ENCODE data around the gene TMED1.

TMED1 gene

GRCh38 chr19:10835089-10835753 lies 791 bp downstream of the TMED1 start:
- no peak for DNase-seq (ENCODE audit: low read depth in 2 of 2, low spot score in 1 of 2)

- DNase-seq (ENCODE audit: low read depth in 2 of 2, low spot score in 1 of 2): no peak
Observed at GRCh38 chr19:10832939-10833296, 3.1 kb downstream of the TMED1 start.

- no peak for DNase-seq (ENCODE audit: low read depth in 2 of 2, low spot score in 1 of 2)
Observed at GRCh38 chr19:10831987-10832938, 3.7 kb downstream of the TMED1 start.

GRCh38 chr19:10830931-10831779 lies 4.9 kb downstream of the TMED1 start:
- DNase-seq (ENCODE audit: low read depth in 2 of 2, low spot score in 1 of 2): no peak

- no peak for DNase-seq (ENCODE audit: low read depth in 2 of 2, low spot score in 1 of 2)
Observed at GRCh38 chr19:10830370-10830769, 5.6 kb downstream of the TMED1 start.

GRCh38 chr19:10829967-10830366 lies 6.0 kb downstream of the TMED1 start:
- no peak for DNase-seq (ENCODE audit: low read depth in 2 of 2, low spot score in 1 of 2)

- DNase-seq (ENCODE audit: low read depth in 2 of 2, low spot score in 1 of 2): no peak
Observed at GRCh38 chr19:10828981-10829821, 6.8 kb downstream of the TMED1 start.

GRCh38 chr19:10826846-10827245 lies 9.2 kb downstream of the TMED1 start:
- DNase-seq (ENCODE audit: low read depth in 2 of 2, low spot score in 1 of 2): no peak

GRCh38 chr19:10826231-10826630 lies 9.8 kb downstream of the TMED1 start:
- no peak for DNase-seq (ENCODE audit: low read depth in 2 of 2, low spot score in 1 of 2)

- DNase-seq (ENCODE audit: low read depth in 2 of 2, low spot score in 1 of 2): no peak
Observed at GRCh38 chr19:10823690-10824089, 12.3 kb downstream of the TMED1 start.

GRCh38 chr19:10820173-10820572 lies 15.8 kb downstream of the TMED1 start:
- no peak for DNase-seq (ENCODE audit: low read depth in 2 of 2, low spot score in 1 of 2)

GRCh38 chr19:10819124-10820060 lies 16.6 kb downstream of the TMED1 start:
- no peak for DNase-seq (ENCODE audit: low read depth in 2 of 2, low spot score in 1 of 2)

- DNase-seq (ENCODE audit: low read depth in 2 of 2, low spot score in 1 of 2): no peak
Observed at GRCh38 chr19:10818301-10819123, 17.5 kb downstream of the TMED1 start.

GRCh38 chr19:10817291-10818038 lies 18.5 kb downstream of the TMED1 start:
- no peak for DNase-seq (ENCODE audit: low read depth in 2 of 2, low spot score in 1 of 2)

- no peak for DNase-seq (ENCODE audit: low read depth in 2 of 2, low spot score in 1 of 2)
Observed at GRCh38 chr19:10816691-10817090, 19.3 kb downstream of the TMED1 start.

- no peak for DNase-seq (ENCODE audit: low read depth in 2 of 2, low spot score in 1 of 2)
Observed at GRCh38 chr19:10815969-10816644, 19.9 kb downstream of the TMED1 start.

GRCh38 chr19:10815007-10815536 lies 20.9 kb downstream of the TMED1 start:
- no peak for DNase-seq (ENCODE audit: low read depth in 2 of 2, low spot score in 1 of 2)

Measured in stimulated activated CD8-positive, alpha-beta memory T cell treated with anti-CD3 and anti-CD28 coated beads, Interleukin-4, amount 100 ng/mL, for 4 hours (primary cell).